NOMO-1 treated with DMSO at 0.1 percent for 48 hours (cell line): ENCODE measurements around the gene ELOVL5.
A peak's percentile ranks its signal among the peaks of the same experiment; 100 is the strongest.

ENCODE experiments used
- DNase-seq: peaks from one replicate; lab custom pipeline; 2025; ENCODE audit not compliant: unreplicated experiment; lab: John Stamatoyannopoulos, UW

The ELOVL5 gene

DNA sequence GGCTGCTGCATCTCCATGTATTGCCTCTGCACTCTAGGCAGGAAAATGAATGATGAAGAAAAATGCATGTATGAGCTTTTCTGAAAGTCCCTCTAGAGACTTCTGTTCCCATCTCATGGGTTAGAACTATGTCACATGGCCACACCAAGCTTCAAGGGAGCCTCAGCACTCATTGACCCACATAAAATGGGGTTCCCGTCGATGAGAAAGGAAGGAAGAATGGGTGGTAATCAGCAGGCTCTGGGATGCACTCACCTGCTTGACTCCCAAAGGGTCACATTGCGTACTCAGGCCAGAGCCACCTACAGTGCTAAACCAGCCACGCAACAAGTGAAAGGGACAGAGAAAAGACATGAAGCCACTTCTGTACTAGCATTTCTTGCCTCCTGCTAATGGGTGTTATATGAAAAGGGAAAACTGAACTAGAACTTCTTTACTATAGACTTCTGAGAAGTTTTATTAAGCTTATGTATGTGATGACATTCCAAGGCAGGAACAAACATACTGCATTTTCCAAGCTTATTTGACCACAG lies 104.3 kb downstream of the ELOVL5 start:
- no peak for DNase-seq

- DNase-seq, result peak; percentile 66
These were observed 106.8 kb downstream of the ELOVL5 start for GRCh38 chr6:53241938-53242337.

DNA sequence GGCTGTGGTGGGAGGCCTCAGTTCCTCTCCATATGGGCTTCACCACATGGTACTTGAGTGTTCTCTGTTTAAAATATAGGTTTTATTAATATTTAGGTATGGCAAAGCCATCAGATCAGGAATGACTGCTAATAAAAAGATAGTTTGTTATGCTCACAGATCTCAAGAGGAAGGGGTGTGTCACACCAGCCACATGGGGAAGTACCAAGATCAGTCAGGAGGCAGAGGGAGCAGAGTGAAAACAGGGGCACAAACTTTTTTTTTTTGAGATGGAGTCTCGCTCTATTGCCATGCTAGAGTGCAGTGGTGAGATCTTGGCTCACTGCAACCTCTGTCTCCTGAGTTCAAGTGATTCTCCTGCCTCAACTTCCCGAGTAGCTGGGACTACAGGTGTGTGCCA lies 108.0 kb downstream of the ELOVL5 start:
- peak; percentile 69 for DNase-seq

- DNase-seq, result no peak
These were observed 108.6 kb downstream of the ELOVL5 start for GRCh38 chr6:53240139-53240538.

DNA sequence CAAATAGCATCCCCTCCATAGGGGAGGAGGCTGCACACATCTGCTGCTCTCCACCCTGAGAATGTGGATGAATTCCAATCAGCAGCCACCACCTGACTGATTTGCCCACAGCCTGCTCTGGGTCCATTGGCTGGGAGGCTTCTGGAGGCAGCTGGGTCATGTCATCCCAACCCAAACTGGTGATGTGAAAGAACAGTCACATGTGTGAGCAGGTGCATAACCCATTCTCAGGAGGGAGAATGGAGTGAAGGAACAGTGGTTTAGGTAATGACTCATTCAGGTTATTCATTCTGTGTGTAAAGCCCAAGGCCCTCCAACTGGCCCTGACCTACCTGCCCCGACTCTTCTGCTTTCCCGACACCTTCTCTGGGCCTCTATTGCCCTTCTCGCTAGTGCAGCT lies 109.2 kb downstream of the ELOVL5 start:
- no peak for DNase-seq

- no peak for DNase-seq
These were observed 110.4 kb downstream of the ELOVL5 start for GRCh38 chr6:53238311-53238710.

DNA sequence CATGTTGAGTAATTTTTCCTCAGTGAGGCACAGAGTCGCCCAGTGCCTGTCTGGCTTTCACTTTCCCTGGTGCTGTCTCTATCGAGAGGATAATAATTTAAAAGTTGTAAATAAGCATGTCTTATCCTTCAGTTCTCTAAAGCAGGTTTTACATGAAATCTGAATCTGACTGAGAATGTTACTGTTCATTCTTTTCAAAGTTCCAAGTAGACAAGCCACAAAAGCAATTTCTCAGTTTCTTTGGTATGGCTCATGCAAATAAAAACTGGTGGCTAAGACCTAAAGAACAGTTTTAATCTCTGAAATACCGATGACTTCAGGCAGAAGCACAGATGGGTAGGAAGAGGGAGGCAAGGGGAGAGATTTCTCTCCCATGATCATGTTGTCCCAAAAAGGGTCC lies 112.5 kb downstream of the ELOVL5 start:
- DNase-seq, result peak; percentile 18

GRCh38 chr6:53235508-53235907 lies 113.2 kb downstream of the ELOVL5 start:
- DNase-seq, result no peak

DNA sequence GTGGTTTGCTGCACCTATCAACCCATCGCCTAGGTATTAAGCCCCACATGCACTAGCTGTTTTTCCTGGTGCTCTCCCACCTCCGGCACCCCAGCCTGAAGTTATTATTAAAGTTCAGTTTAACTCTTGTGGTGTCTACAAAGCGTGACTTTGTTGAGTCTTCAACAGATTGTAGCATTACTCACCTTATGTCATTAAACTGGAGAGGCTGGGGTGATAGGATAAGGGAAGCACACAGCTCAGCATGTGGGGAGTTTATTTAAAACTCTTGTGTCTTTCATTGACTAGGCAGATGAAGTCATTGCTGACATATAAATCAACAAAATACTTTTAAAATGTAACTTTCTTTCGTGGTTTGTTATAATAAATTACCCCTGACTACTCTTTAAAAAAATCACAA lies 115.4 kb downstream of the ELOVL5 start:
- no peak for DNase-seq

GRCh38 chr6:53230775-53231467 lies 117.8 kb downstream of the ELOVL5 start:
- DNase-seq, result no peak

DNA sequence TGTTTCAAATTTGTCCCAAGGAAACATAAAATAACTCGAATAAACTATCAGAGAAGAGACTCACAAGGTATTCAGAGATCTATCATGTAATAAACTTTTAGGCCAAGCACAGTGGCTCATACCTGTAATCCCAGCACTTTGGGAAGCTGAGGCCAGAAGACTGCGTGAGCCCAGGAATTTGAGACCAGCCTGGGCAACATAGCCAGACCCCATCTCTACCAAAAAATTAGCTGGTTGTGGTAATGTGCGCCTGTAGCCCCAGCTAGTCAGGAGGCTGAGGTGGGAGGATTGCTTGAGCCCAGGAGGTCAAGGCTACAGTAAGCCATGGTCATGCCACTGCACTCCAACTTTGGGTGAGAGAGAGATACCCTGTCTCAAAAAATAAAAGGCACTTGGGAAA lies 120.9 kb downstream of the ELOVL5 start:
- no peak for DNase-seq

DNA sequence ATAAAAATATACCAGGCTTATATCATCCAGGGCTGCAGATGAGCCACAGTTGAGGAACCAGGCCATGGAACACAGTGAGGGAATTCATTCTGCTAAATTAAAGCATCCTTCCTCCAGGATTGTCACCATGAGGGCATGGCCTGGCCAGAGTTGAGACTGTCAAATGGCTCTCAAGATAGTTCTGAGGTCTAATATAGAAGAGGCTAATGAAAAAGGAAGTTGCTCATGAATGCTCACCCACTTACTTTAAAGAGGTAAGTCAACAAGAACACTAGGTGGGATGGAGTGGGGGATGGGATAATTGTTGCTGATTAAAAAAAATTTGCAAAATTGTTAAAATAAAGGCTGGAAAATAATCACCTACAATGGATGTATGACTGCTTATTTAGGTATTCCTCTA lies 128.1 kb downstream of the ELOVL5 start:
- peak; percentile 24 for DNase-seq
